ENCODE results near the gene TNIK. TPM values are rescaled to one million over a fixed set of nuclear protein-coding genes. Genes with fewer than 3 reads are reported as not detected.

TNIK gene
- total and polyA plus RNA-seq, 10 of the 15 experiments (the other 5 are each of a cell fraction or from before 2014, with no cell fraction given) = 13.9 to 74.3 (median 48.2) TPM

- Histone ChIP-seq H3K4me1 (ENCODE audit: control insufficient read depth, insufficient read depth, low read length) (peaks cover 3% of the 10 kb centered on the region; the same call in 1 of the 2 replicates), H2AFZ (ENCODE audit: control insufficient read depth, low read depth, low read length) (no peak overlapping the region), H3K79me2 (ENCODE audit: control insufficient read depth, insufficient read depth, low read length) (peaks cover 5% of the 10 kb centered on the region), H3K4me3 (no peak overlapping the region), H4K20me1 (ENCODE audit: control insufficient read depth, insufficient read depth) (no peaks in the 10 kb centered on the region), H3K9me3 (replicated peaks; ENCODE audit: control insufficient read depth, insufficient read depth, low read length) (no peaks in the 10 kb centered on the region), H3K36me3 (ENCODE audit: control insufficient read depth in 2 of 2, insufficient read depth in 2 of 2, low read length in 1 of 2) (peaks cover 0 to 7% of the 10 kb centered on the region in 2 experiments; a peak in 2 of 4 replicates), H3K27me3 (replicated peaks in 1 of 2; ENCODE audit: control insufficient read depth in 2 of 2, insufficient read depth in 2 of 2, low read length in 1 of 2) (no peaks in the 10 kb centered on the region), H3K4me2 (ENCODE audit: control insufficient read depth, insufficient read depth) (no peak overlapping the region), H3K27ac (ENCODE audit: control insufficient read depth, insufficient read depth) (no peak overlapping the region), H3K9ac (ENCODE audit: control insufficient read depth, insufficient read depth, low read length) (no peak overlapping the region)
- intact Hi-C loops (cut with micrococcal nuclease; ENCODE audit: unreplicated experiment) = no loop called here
- BruUV-seq (replicated peaks) = no TSS peak
- TF ChIP-seq RUNX3 (IDR thresholded peaks at IDR 0.05; ENCODE audit: low read length) = 0 out of 2 replicates have a peak, but pooled peaks have one; percentile 14
- no peak for TF ChIP-seq ETV6 (conservative IDR thresholded peaks at IDR 0.05 in 1 of 2, IDR thresholded peaks at IDR 0.05 in 1 of 2; ENCODE audit: borderline replicate concordance in 1 of 2, low read depth in 1 of 2)
- TF ChIP-seq POLR2A (IDR thresholded peaks at IDR 0.05; ENCODE audit: low read depth, low read length) = no peak
- SMC1A ChIA-PET (ENCODE audit: uncharacterized antibody, unreplicated experiment) = interaction anchor here (1.1 to 1.7 kb wide), 2 partner anchors 16 to 38 kb away, joined by 3 read pairs; no protein-coding TSS in a partner anchor
- in situ Hi-C loops (cut with MboI) = no loop called here
- CTCF ChIA-PET = interaction anchor here (0.9 kb wide), 1 partner anchor 32 kb away, joined by 3 read pairs; no protein-coding TSS in a partner anchor
- no peak for FAIRE-seq
- RAD21 ChIA-PET (ENCODE audit: unreplicated experiment) = no interaction called here
- 48% methylated on average over 3 of the region's 3 CpGs for WGBS (ENCODE audit: insufficient coverage, insufficient replicate concordance, low lambda C conversion rate, missing lambda C conversion rate)
- DNase-seq (ENCODE audit: low read depth, low spot score) = no peak
- POLR2A ChIA-PET = no interaction called here
- ATAC-seq = peak; percentile 75
These were observed 242.1 kb downstream of the TNIK start for GRCh38 chr3:171218069-171218468.

- intact Hi-C loops (cut with micrococcal nuclease; ENCODE audit: unreplicated experiment) = no loop called here
- no TSS peak for BruUV-seq (replicated peaks)
- ChIA-PET RAD21 (ENCODE audit: unreplicated experiment) (no interaction called here), SMC1A (ENCODE audit: uncharacterized antibody, unreplicated experiment) (no interaction called here), POLR2A (no interaction called here), CTCF (interaction anchor here (1.3 kb wide), 1 partner anchor 11 kb away, joined by 3 read pairs; no protein-coding TSS in a partner anchor)
- ATAC-seq (no peak), FAIRE-seq (no peak), DNase-seq (ENCODE audit: low read depth, low spot score) (no peak)
- Histone ChIP-seq H3K4me1 (ENCODE audit: control insufficient read depth, insufficient read depth, low read length) (no peaks in the 10 kb centered on the region), H3K79me2 (ENCODE audit: control insufficient read depth, insufficient read depth, low read length) (peaks cover 4% of the 10 kb centered on the region), H3K27ac (ENCODE audit: control insufficient read depth, insufficient read depth) (no peak overlapping the region), H3K4me3 (no peak overlapping the region), H3K9ac (ENCODE audit: control insufficient read depth, insufficient read depth, low read length) (no peak overlapping the region), H3K27me3 (replicated peaks in 1 of 2; ENCODE audit: control insufficient read depth in 2 of 2, insufficient read depth in 2 of 2, low read length in 1 of 2) (no peaks in the 10 kb centered on the region), H2AFZ (ENCODE audit: control insufficient read depth, low read depth, low read length) (no peak overlapping the region), H4K20me1 (ENCODE audit: control insufficient read depth, insufficient read depth) (no peaks in the 10 kb centered on the region), H3K9me3 (replicated peaks; ENCODE audit: control insufficient read depth, insufficient read depth, low read length) (no peaks in the 10 kb centered on the region), H3K36me3 (ENCODE audit: control insufficient read depth in 2 of 2, insufficient read depth in 2 of 2, low read length in 1 of 2) (peaks cover 3 to 11% of the 10 kb centered on the region in 2 experiments), H3K4me2 (ENCODE audit: control insufficient read depth, insufficient read depth) (no peak overlapping the region)
- no peak for TF ChIP-seq TAF1 (IDR thresholded peaks at IDR 0.05; ENCODE audit: borderline replicate concordance, low read depth, low read length)
- no peak for TF ChIP-seq TBL1XR1 (IDR thresholded peaks at IDR 0.05; ENCODE audit: low read depth, low read length)
- TF ChIP-seq TCF7 (IDR thresholded peaks at IDR 0.05; ENCODE audit: borderline replicate concordance) = no peak
- no peak for TF ChIP-seq BCL3 (IDR thresholded peaks at IDR 0.05; ENCODE audit: borderline replicate concordance, insufficient read depth, low read depth, low read length, poor library complexity, severe bottlenecking)
- in situ Hi-C loops (cut with MboI) = no loop called here
- WGBS (ENCODE audit: insufficient coverage, insufficient replicate concordance, low lambda C conversion rate, missing lambda C conversion rate) = 100% methylated on average over 2 of the region's 2 CpGs
These were observed 246.3 kb downstream of the TNIK start for GRCh38 chr3:171213907-171214306.

Data from GM12878 (cell line).